MCF 10A (cell line): ENCODE measurements around the gene LRBA. TPM values are rescaled to one million over a fixed set of nuclear protein-coding genes. Genes with fewer than 3 reads are reported as not detected.

ENCODE experiments used
- BruUV-seq: library from RNA; stranded (reverse); fragments of 400-500 nt; replicated peaks from 2 replicates; lab custom pipeline; 2021; lab: Mats Ljungman, UMichigan
- CTCF ChIA-PET: fragments of 300-600 bp; sonication (Branson Sonifier 250); formaldehyde crosslinking; extraction: SDS; loops from one replicate; lab custom pipeline; 2021; ENCODE audit warnings: antibody characterized with exemption, inconsistent platforms; lab: Yijun Ruan, JAX
- POLR2A ChIA-PET: fragments of 300-600, 350-650 bp; sonication (Branson Sonifier 250); formaldehyde crosslinking; extraction: SDS; loops from one replicate; lab custom pipeline; 2020; ENCODE audit warnings: antibody characterized with exemption, inconsistent platforms; lab: Yijun Ruan, JAX
- DNase-seq: peaks from one replicate; pipeline ENCODE4 v3.0.0-alpha.2; 2018; ENCODE audit not compliant: unreplicated experiment
- H3K27ac Mint-ChIP-seq: one replicate; pipeline ENCODE4 v1.8.0; 2022; ENCODE audit warnings: mild to moderate bottlenecking, low read depth, mixed read lengths; ENCODE audit not compliant: unreplicated experiment
- H3K27me3 Mint-ChIP-seq: one replicate; pipeline ENCODE4 v1.8.0; 2022; ENCODE audit warnings: mixed read lengths; ENCODE audit not compliant: insufficient read depth, unreplicated experiment
- H3K36me3 Mint-ChIP-seq: one replicate; pipeline ENCODE4 v1.8.0; 2022; ENCODE audit warnings: mild to moderate bottlenecking, moderate library complexity, mixed read lengths; ENCODE audit not compliant: insufficient read depth, unreplicated experiment
- H3K4me1 Mint-ChIP-seq: one replicate; pipeline ENCODE4 v1.8.0; 2022; ENCODE audit warnings: mixed read lengths; ENCODE audit not compliant: insufficient read depth, unreplicated experiment
- H3K4me3 Mint-ChIP-seq: one replicate; pipeline ENCODE4 v1.8.0; 2022; ENCODE audit warnings: mild to moderate bottlenecking, moderate library complexity, mixed read lengths; ENCODE audit not compliant: unreplicated experiment
- H3K9me3 Mint-ChIP-seq: one replicate; pipeline ENCODE4 v1.8.0; 2022; ENCODE audit warnings: mixed read lengths; ENCODE audit not compliant: unreplicated experiment
- CTCF ChIP-seq: fragments of 200-600 bp; IDR thresholded peaks from one replicate; pipeline ENCODE4 v1.8.0; 2022; ENCODE audit warnings: antibody characterized with exemption, mild to moderate bottlenecking; ENCODE audit not compliant: unreplicated experiment
- intact Hi-C: fragments of 100-400 bp; cut with micrococcal nuclease; formaldehyde crosslinking; loops from 2 replicates; pipeline ENCODE4 v1.14.1; 2022
- total RNA-seq: library from RNA; stranded (reverse); gene quantifications from 2 replicates; pipeline ENCODE4 v1.2.3, GENCODE V29; 2022

The LRBA gene
- total RNA-seq, 1 experiment from 2014 or later: 64.5 TPM

GRCh38 chr4:150302553-150302952 lies 712.5 kb downstream of the LRBA start:
- H3K9me3 Mint-ChIP-seq: no peaks in the 10 kb centered on the region
- intact Hi-C loops: no loop called here
- no peak overlapping the region for H3K27ac Mint-ChIP-seq
- no peak for TF ChIP-seq CTCF
- CTCF ChIA-PET: interaction anchor here (0.6 kb wide), 1 partner anchor 60 kb away, joined by 3 read pairs; no protein-coding TSS in a partner anchor
- H3K4me3 Mint-ChIP-seq: no peak overlapping the region
- POLR2A ChIA-PET: interaction anchor here (0.9 to 1.2 kb wide), 2 partner anchors 9 to 84 kb away, joined by 3 to 5 read pairs; no protein-coding TSS in a partner anchor
- peak; percentile 90 for DNase-seq
- no peaks in the 10 kb centered on the region for H3K27me3 Mint-ChIP-seq
- BruUV-seq: no TSS peak
- peaks cover 15% of the 10 kb centered on the region for H3K4me1 Mint-ChIP-seq
- H3K36me3 Mint-ChIP-seq: peaks cover 6% of the 10 kb centered on the region

GRCh38 chr4:150299816-150300215 lies 715.3 kb downstream of the LRBA start:
- no TSS peak for BruUV-seq

GRCh38 chr4:150297861-150298474 lies 717.1 kb downstream of the LRBA start:
- POLR2A ChIA-PET: interaction anchor here (1.5 to 1.6 kb wide), 2 partner anchors 18 to 718 kb away, joined by 3 read pairs; partner anchors contain the start of gene LRBA
- no TSS peak for BruUV-seq
- no peak overlapping the region for H3K27ac Mint-ChIP-seq
- CTCF ChIA-PET: interaction anchor here (0.6 to 3.9 kb wide), 12 partner anchors 8 to 1521 kb away, joined by 3 to 29 read pairs (median 3); no protein-coding TSS in a partner anchor
- H3K27me3 Mint-ChIP-seq: no peaks in the 10 kb centered on the region
- H3K9me3 Mint-ChIP-seq: no peaks in the 10 kb centered on the region
- TF ChIP-seq CTCF: peak; percentile 60
- DNase-seq: peak; percentile 69
- H3K4me3 Mint-ChIP-seq: no peak overlapping the region
- intact Hi-C loops: loop anchor here (1.0 kb wide), 2 partner anchors 296 to 569 kb away; no protein-coding TSS in a partner anchor
- no peaks in the 10 kb centered on the region for H3K4me1 Mint-ChIP-seq
- H3K36me3 Mint-ChIP-seq: no peaks in the 10 kb centered on the region

More at GRCh38 chr4:150299816-150300215, 715.3 kb downstream of the LRBA start:
- Mint-ChIP-seq H3K27ac (no peak overlapping the region), H3K4me3 (no peak overlapping the region), H3K4me1 (peaks cover 3% of the 10 kb centered on the region), H3K9me3 (no peaks in the 10 kb centered on the region), H3K27me3 (no peaks in the 10 kb centered on the region), H3K36me3 (no peaks in the 10 kb centered on the region)
- intact Hi-C loops: no loop called here
- ChIA-PET POLR2A (interaction anchor here (0.6 kb wide), 1 partner anchor 238 kb away, joined by 4 read pairs; no protein-coding TSS in a partner anchor), CTCF (interaction anchor here (0.5 to 3.9 kb wide), 5 partner anchors 9 to 568 kb away, joined by 3 to 29 read pairs (median 4); no protein-coding TSS in a partner anchor)
- TF ChIP-seq CTCF: no peak
- no peak for DNase-seq

GRCh38 chr4:150289881-150290280 lies 725.2 kb downstream of the LRBA start:
- Mint-ChIP-seq H3K36me3 (no peaks in the 10 kb centered on the region), H3K27ac (no peak overlapping the region)

More at GRCh38 chr4:150289881-150290280, 725.2 kb downstream of the LRBA start:
- no peaks in the 10 kb centered on the region for H3K9me3 Mint-ChIP-seq
- H3K4me1 Mint-ChIP-seq: no peaks in the 10 kb centered on the region
- POLR2A ChIA-PET: no interaction called here
- intact Hi-C loops: no loop called here
- TF ChIP-seq CTCF: no peak
- no peaks in the 10 kb centered on the region for H3K27me3 Mint-ChIP-seq
- H3K4me3 Mint-ChIP-seq: no peak overlapping the region
- DNase-seq: no peak
- BruUV-seq: no TSS peak
- CTCF ChIA-PET: no interaction called here
